NCI-H510A treated with DMSO at 0.1 percent for 48 hours (cell line): ENCODE data around the gene GDF9.

Experiments used
- DNase-seq: peaks from one replicate; lab custom pipeline; 2025; lab: John Stamatoyannopoulos, UW

The GDF9 gene

DNA sequence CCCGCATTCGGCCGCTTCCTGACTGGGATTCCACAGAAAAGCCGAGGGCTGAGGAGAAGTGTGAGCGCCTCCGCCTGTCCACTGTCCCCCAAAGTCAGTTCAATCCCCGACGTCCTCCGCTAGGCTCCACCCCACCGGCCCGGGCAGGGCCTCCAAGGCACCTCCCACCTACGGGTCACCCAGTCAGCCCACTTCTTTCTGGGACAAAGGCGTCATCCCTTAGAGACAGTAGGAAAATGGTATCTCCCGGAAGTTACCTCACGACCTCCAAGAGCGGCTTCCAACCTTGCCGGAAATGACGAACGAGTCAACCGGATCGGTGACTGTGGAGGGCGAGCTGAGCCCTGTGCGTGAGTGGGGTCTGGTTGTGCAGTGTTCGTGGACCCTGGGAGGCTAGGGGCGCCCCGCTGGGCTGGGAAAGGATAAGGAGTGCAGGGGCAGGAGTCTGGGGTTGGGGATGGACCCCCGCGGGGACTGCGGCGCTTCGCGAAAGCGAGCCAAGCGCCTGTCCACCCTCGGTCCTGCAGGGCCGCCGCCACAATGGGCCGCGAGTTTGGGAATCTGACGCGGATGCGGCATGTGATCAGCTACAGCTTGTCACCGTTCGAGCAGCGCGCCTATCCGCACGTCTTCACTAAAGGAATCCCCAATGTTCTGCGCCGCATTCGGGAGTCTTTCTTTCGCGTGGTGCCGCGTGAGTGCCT lies at the start of gene GDF9, which contains the start of gene UQCRQ:
TSS of gene GDF9 (minus strand) at position 128 of the 704 bp plus-strand sequence. CDS start 1,936 bp downstream, outside the sequence.
TSS of gene UQCRQ (plus strand) at position 301 of the 704 bp plus-strand sequence. CDS start at position 541, 240 bp downstream.
- peak; percentile 90 for DNase-seq

DNA sequence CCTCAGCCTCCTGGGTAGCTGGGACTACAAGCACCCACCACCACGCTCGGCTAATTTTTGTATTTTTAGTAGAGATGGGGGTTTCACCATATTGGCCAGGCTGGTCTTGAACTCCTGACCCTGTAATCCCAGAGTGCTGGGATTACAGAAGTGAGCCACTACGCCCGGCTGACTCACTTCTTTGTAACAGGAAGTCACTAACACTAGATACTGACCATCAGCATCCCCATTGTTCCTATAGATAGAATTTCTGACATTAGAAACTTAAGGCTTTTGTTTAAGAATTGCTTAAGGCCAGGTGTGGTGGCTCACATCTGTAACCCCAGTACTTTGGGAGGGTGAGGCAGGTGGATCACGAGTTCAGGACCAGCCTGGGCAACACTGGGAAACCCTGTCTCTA lies 49.4 kb upstream of the GDF9 start:
- DNase-seq: no peak

DNA sequence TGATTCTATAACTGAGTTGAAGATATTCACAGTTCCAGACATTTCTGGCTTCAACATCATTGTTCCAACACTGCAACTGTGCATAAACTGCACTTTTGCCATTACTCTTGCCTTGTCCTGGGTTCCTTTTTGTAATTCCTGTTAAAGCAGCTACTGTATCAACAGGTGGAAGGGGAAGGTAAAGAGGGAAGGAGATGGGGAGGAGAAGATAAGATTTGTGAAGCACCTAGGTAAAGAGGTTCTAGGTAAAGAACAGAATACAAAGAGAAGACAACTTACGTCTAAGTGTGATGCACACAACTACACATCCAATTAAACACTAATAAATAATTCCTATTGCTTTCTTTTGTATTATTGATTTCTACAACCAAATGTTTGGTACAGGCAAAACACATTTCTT lies 43.4 kb upstream of the GDF9 start:
- DNase-seq: no peak

DNA sequence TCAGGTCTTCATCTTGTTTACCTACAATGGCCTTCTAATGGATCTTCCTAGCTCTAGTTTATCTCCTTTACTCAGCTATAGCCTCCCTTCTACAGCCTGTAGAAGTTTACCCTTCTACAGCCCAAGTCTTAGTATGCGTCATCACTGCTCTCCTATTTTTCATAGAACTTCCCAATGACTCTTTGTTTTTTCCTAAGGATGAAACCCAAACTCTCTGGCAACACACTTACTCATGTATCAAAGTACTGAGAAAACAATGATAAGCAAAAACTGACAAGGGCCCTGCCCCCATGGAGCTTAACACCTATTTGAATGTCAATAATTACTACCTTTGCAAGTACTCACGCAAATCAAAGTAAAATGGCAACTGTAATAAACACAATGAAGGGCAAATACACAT lies 40.9 kb upstream of the GDF9 start:
- DNase-seq: no peak

DNA sequence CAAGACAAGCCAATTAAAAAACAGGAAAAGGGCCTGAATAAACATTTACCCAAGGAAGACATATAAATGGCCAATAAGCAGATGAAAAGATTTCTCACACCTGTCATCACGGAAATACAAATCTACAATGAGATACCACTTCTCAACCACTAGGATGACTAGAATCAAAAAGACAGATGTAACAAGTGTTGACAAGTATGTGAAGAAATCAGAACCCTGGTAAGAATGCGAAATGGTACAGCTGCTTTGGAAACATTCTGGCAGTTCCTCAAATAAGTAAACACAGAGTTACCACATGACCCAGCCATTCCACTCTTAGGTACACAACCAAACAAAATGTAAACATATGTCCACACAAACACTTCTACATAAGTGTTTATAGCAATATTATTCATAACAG lies 39.7 kb upstream of the GDF9 start:
- DNase-seq: peak; percentile 38

- DNase-seq: no peak
Measured at GRCh38 chr5:132901730-132902129, 35.5 kb upstream of the GDF9 start.

- DNase-seq: no peak
Measured at GRCh38 chr5:132901036-132901435, 34.8 kb upstream of the GDF9 start.

DNA sequence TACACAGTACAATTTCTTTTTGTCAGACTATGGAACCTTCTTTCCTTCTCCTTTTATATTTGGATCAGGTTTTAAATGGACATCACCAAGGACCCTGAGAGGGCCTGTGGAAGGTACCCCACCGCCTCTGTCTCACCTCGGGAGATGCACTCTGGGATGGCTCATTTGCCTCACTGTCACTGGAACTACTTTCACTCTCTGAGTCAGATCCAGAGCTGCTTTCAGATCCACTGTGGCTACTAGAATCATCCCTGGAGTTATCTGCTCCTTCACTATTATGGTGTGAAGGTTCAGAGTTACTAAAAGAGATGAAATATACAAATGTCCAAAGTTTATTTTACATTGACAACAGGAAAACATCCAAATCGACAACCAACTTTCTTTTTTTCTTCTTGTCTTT lies 31.8 kb upstream of the GDF9 start:
- DNase-seq: no peak

GRCh38 chr5:132896685-132897084 lies 30.4 kb upstream of the GDF9 start:
- no peak for DNase-seq

GRCh38 chr5:132895719-132896305 lies 29.5 kb upstream of the GDF9 start:
- DNase-seq: no peak

- no peak for DNase-seq
Measured at GRCh38 chr5:132890817-132891216, 24.5 kb upstream of the GDF9 start.

DNA sequence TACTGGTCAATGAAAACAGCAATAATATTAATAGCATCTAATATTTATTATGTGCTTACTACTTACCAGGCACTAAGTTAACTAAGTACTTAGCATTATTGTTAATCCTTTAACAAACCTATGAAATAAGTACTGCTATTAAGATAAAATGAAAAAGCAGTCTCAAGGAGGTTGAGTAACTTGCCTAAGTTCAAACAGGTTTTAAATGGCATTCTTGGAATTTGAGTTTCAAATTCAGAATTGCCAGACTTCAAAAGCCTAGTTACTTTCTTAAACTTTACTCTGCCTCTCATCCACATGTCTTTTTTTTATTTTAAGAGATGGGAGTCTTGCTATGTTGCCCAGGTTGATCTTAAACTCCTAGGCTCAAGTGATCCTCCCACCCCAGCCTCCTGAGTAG lies 23.2 kb upstream of the GDF9 start:
- DNase-seq: no peak

- DNase-seq: no peak
Measured at GRCh38 chr5:132887283-132887682, 21.0 kb upstream of the GDF9 start.

DNA sequence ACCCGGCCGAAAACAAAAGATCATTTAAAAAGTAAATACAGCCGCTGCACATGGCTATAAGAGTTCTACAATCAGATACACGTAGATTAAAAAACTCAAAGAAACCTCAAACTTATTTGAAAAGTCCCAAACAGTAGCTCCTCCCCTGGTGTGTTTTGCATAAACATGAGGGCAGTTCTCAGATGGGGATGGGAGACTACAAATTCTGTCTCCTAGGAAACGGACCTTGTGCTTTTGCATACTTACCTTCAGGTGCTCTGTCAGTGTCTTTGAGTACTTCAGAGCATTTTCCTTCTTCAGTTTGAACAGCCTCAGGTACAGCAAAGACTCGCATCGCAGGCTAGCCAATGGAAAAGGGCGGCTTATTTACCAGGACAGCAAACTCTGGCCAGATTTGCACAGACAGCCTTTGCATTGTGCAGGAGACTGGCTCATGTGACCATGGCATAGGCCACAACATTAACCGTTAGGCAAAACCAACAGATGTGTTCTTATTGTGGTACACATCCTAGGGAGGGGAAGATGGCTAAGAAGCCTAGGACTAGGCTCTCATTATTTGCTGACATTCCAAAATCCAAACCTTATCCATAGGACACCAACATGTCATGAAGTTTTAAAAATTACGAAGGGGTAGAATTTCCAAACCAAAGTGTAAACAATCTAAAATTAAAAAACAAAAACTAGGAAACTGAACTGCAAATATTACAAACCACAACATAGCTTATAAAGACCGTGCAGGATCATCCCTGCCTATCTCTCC lies 20.0 kb upstream of the GDF9 start:
- DNase-seq: no peak

GRCh38 chr5:132884548-132884947 lies 18.3 kb upstream of the GDF9 start:
- DNase-seq: no peak

DNA sequence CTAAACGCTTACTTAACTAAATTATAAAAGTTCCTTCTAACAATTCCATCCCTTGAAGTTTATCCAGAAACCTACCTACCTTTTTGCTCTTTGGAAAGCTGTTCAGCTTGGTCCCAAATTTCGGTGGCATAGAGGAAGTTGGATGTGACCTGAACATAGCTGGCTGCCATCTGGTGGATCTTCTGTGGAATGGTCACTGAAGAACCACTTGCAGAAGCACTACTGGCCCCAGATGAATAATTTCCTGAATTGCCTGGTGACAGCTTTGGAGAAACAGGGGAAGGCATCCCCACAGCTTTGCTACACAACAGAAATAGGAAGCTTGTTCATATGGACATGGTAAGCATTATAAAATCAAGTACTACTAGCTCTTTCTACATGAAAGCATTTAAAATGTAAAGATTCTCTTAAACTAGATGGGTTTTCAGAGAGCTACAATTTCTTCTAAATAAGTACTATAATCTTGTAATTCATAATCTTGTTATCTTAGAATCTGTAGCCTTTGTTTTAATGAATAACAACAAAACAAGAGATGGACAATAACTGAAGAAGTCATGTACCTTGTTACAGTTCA lies 17.1 kb upstream of the GDF9 start:
- peak; percentile 27 for DNase-seq

- DNase-seq: peak; percentile 33
Measured at GRCh38 chr5:132877938-132878337, 11.7 kb upstream of the GDF9 start.

DNA sequence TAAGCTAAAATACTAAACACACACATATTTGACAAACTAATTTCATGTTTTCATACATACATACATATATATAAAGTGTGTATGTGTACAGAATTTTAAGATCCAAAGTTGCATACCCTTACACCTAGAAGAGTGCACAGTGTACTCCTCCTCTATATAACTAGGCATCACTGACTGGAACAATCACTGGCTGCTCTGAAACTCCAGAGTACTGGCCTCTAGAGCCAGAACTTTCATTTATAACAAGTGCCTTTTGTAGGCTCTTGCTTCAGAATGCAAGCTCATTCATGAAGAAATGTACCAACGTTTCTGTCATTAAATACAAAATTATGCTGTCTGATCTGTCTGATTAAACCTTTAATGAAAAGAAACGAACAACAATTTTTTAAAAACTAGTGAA lies 11.2 kb upstream of the GDF9 start:
- no peak for DNase-seq

- no peak for DNase-seq
Measured at GRCh38 chr5:132876020-132876759, 9.9 kb upstream of the GDF9 start.

DNA sequence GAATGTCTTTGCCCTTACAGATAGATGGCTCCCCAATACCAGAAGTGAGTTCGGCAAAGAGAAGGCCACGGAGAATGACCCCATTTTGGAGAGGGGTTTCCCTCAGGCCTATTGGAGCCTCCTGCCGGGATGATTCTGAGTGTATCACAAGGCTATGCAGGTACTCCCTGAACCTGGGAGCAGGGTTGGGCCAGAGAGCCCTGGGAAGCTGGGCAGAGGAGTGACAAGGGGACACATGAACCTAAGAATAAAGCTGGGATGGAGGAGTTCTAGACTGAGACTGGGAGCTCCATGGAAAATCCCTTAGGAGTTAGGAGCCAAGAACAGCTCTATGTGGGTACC lies 7.6 kb upstream of the GDF9 start:
- no peak for DNase-seq

GRCh38 chr5:132873119-132873929 lies 7.1 kb upstream of the GDF9 start, which contains the start of gene LEAP2:
LEAP2 (plus strand) TSS chr5:132873668; CDS start chr5:132873695, 27 bp downstream.
- no peak for DNase-seq
